Kidney (tissue), 14 donors: ENCODE data around the gene DDAH1. TPM values are rescaled to one million over a fixed set of nuclear protein-coding genes. Genes with fewer than 3 reads are reported as not detected.
"Not testable (repeated sequence)": the region's sequence is repeated elsewhere in the genome, so short reads cannot be mapped to it uniquely, and the experiment has no call there.

ENCODE experiments used
- DNase-seq, 5 donors: peaks; one replicate each; pipeline ENCODE4 v3.0.0-alpha.2; 2013 to 2020
- FAIRE-seq: peaks from 2 replicates; lab custom pipeline; 2012; peaks lifted over from hg19 to GRCh38; lab: Jason Lieb, UNC
- H3K27ac ChIP-seq, 2 donors: one replicate each; pipeline ENCODE4 v1.7.0; 2013; ENCODE audit warnings: low read depth in 2 of 2, low read length in 2 of 2, inconsistent platforms in 1 of 2
- H3K27me3 ChIP-seq: one replicate; pipeline ENCODE4 v1.7.1; 2013; ENCODE audit warnings: low read length, inconsistent platforms; ENCODE audit not compliant: control insufficient read depth, insufficient read depth
- H3K36me3 ChIP-seq, 3 donors: one replicate each; pipeline versions ENCODE4 v1.7.0 to v1.7.1; 2013; ENCODE audit warnings: low read length in 3 of 3, control low read depth in 1 of 3, inconsistent platforms in 1 of 3; ENCODE audit not compliant: insufficient read depth in 3 of 3, control insufficient read depth in 2 of 3
- H3K4me1 ChIP-seq, 3 donors: one replicate each; pipeline versions ENCODE4 v1.7.0 to v1.7.1; 2013; ENCODE audit warnings: low read length in 3 of 3, inconsistent platforms in 1 of 3, low read depth in 1 of 3; ENCODE audit not compliant: control insufficient read depth in 2 of 3, insufficient read depth in 2 of 3
- H3K4me3 ChIP-seq, 3 donors: one replicate each; pipeline versions ENCODE4 v1.7.0 to v1.8.1; 2013; ENCODE audit warnings: low read length in 3 of 3, control low read depth in 1 of 3, inconsistent platforms in 1 of 3
- H3K9ac ChIP-seq, 3 donors: one replicate each; pipeline versions ENCODE4 v1.7.0 to v1.7.1; 2013; ENCODE audit warnings: low read length in 3 of 3, control low read depth in 1 of 3, inconsistent platforms in 1 of 3
- H3K9me3 ChIP-seq, 3 donors: one replicate each; pipeline versions ENCODE4 v1.7.0 to v1.7.1; 2013; ENCODE audit warnings: low read length in 3 of 3, control low read depth in 1 of 3, inconsistent platforms in 1 of 3; ENCODE audit not compliant: control insufficient read depth in 2 of 3, insufficient read depth in 1 of 3
- CTCF ChIP-seq: IDR thresholded peaks from 3 replicates; pipeline ENCODE4 v1.5.1; 2012; ENCODE audit warnings: mild to moderate bottlenecking, moderate library complexity, borderline replicate concordance; ENCODE audit not compliant: insufficient read depth; ENCODE audit errors: extremely low read depth
- intact Hi-C: fragments of 100-400 bp; cut with DNase I; formaldehyde crosslinking; loops from one replicate; pipeline ENCODE4 v1.11.1; 2022
- polyA plus RNA-seq: library from polyadenylated mRNA; stranded (reverse); fragments of 350-450 nt; fragmentation: Illumina TruSeq; extraction: RNeasy Lipid Tissue Mini Kit (QIAGEN cat#74804); gene quantifications from one replicate; pipeline ENCODE4 v1.2.3, GENCODE V29; 2014; ENCODE audit warnings: low read depth, low replicate concordance; ENCODE audit not compliant: insufficient read depth
- total RNA-seq: library from RNA; stranded (reverse); fragmentation: NEBNext Ultra II Directional; extraction: Animal tissue kit (Norgen Biotek cat#: 25700); gene quantifications from one replicate; pipeline ENCODE4 v1.2.1, GENCODE V29; 2021
- donor health status: control.
- donor health status: control.
- donor health status: control.
- donor health status: control.
- donor health status: control.
- donor health status: DM: yes; HTN: yes; CAD: no.
- donor health status: Normal renal cell carcinoma (clear cell type).

The DDAH1 gene
- total and polyA plus RNA-seq, 2 donors from 2014 or later: 73.1 to 98.9 TPM

GRCh38 chr1:85349224-85349623 lies 115.7 kb downstream of the DDAH1 start:
- DNase-seq (no peak), FAIRE-seq (no peak)
- peaks cover 0 to 4% (median 0%) of the 10 kb centered on the region in 3 donors for H3K4me1 ChIP-seq
- H3K27ac ChIP-seq: no peak overlapping the region
- no peak overlapping the region for H3K9ac ChIP-seq
- H3K27me3 ChIP-seq: no peaks in the 10 kb centered on the region
- intact Hi-C loops: no loop called here
- H3K36me3 ChIP-seq: peaks cover 0 to 6% (median 5%) of the 10 kb centered on the region in 3 donors
- H3K9me3 ChIP-seq: no peaks in the 10 kb centered on the region
- no peak for TF ChIP-seq CTCF
- no peak overlapping the region for H3K4me3 ChIP-seq

DNA sequence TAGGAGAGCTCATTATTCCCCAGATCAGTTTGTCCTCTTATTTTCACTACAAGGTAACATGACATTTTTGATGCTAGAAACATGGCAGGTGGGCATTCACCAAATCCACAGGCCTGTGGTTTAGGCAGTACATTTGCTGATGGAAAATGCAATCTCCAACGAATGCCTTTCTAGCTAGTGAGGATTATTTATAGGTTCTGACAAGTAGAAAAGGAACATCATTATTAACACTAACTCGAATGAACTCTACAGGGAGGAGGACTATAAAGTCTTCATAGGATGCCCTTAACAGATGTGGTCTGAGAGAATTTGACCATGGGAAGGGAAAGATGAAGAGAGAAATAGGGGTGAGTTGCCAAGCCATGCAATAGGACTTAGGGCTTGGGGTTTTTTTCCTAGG lies 117.1 kb downstream of the DDAH1 start:
- intact Hi-C loops: no loop called here
- Histone ChIP-seq H3K4me1 (peaks cover 0 to 14% (median 0%) of the 10 kb centered on the region in 3 donors), H3K27ac (no peak overlapping the region), H3K36me3 (peaks cover 0 to 6% (median 5%) of the 10 kb centered on the region in 3 donors), H3K9ac (no peak overlapping the region), H3K4me3 (no peak overlapping the region), H3K27me3 (no peaks in the 10 kb centered on the region), H3K9me3 (no peaks in the 10 kb centered on the region)
- FAIRE-seq (no peak), DNase-seq (no peak)
- no peak for TF ChIP-seq CTCF

- H3K9me3 ChIP-seq, H3K36me3 ChIP-seq, FAIRE-seq, H3K27ac ChIP-seq, H3K27me3 ChIP-seq, DNase-seq, H3K9ac ChIP-seq, intact Hi-C loops, H3K4me3 ChIP-seq: not testable (repeated sequence)
- H3K4me1 ChIP-seq: peaks cover 0 to 14% (median 0%) of the 10 kb centered on the region in 3 donors
These were observed 117.7 kb downstream of the DDAH1 start for GRCh38 chr1:85347275-85347674.

- FAIRE-seq: no peak
- intact Hi-C loops: no loop called here
- peak; percentile 59 for TF ChIP-seq CTCF
These were observed 120.7 kb downstream of the DDAH1 start for GRCh38 chr1:85344256-85344694.

More at GRCh38 chr1:85344256-85344694, 120.7 kb downstream of the DDAH1 start:
- no peaks in the 10 kb centered on the region for H3K9me3 ChIP-seq
- no peak overlapping the region for H3K9ac ChIP-seq
- H3K27me3 ChIP-seq: no peaks in the 10 kb centered on the region
- DNase-seq: peak in 1 of 5 donors; percentile 27
- H3K4me1 ChIP-seq: peaks cover 0 to 18% (median 2%) of the 10 kb centered on the region in 3 donors
- H3K27ac ChIP-seq: peak overlapping the region in 1 of 2 donors; percentile 13
- peaks cover 0 to 3% (median 0%) of the 10 kb centered on the region in 3 donors for H3K36me3 ChIP-seq
- no peak overlapping the region for H3K4me3 ChIP-seq
